H9 (cell line): ENCODE measurements around the gene MYO7A. TPM values are rescaled to one million over a fixed set of nuclear protein-coding genes. Genes with fewer than 3 reads are reported as not detected.

Source experiments
- DNase-seq: peaks from one replicate; pipeline ENCODE4 v3.0.0-alpha.2; 2017
- H2AFZ ChIP-seq: one replicate; pipeline ENCODE4 v1.6.1; 2013; ENCODE audit warnings: mild to moderate bottlenecking, low read length, control low read depth, moderate library complexity
- H2AK5ac ChIP-seq: 2 replicates; pipeline ENCODE4 v1.6.1; 2013; ENCODE audit warnings: low read length, control low read depth, mixed read lengths; ENCODE audit not compliant: insufficient read length
- H2BK120ac ChIP-seq: one replicate; pipeline ENCODE4 v1.6.1; 2013; ENCODE audit warnings: low read depth, mild to moderate bottlenecking, low read length, control low read depth, inconsistent platforms; ENCODE audit not compliant: poor library complexity, severe bottlenecking
- H2BK12ac ChIP-seq: 2 replicates; pipeline ENCODE4 v1.6.1; 2013; ENCODE audit warnings: low read length, control low read depth, mixed read lengths, low read depth; ENCODE audit not compliant: insufficient read length
- H2BK15ac ChIP-seq: 2 replicates; pipeline ENCODE4 v1.6.1; 2013; ENCODE audit warnings: low read depth, low read length, control low read depth
- H2BK20ac ChIP-seq: one replicate; pipeline ENCODE4 v1.6.1; 2013; ENCODE audit warnings: low read depth, mild to moderate bottlenecking, low read length, control low read depth, inconsistent platforms; ENCODE audit not compliant: poor library complexity, severe bottlenecking
- H2BK5ac ChIP-seq: 2 replicates; pipeline ENCODE4 v1.6.1; 2013; ENCODE audit warnings: low read length, control low read depth, mixed read lengths; ENCODE audit not compliant: insufficient read length
- H3K14ac ChIP-seq: 2 replicates; pipeline ENCODE4 v1.6.1; 2013; ENCODE audit warnings: low read length, control low read depth; ENCODE audit not compliant: insufficient read depth
- H3K18ac ChIP-seq: 2 replicates; pipeline ENCODE4 v1.6.1; 2013; ENCODE audit warnings: low read depth, mild to moderate bottlenecking, mixed read lengths, low read length, control low read depth; ENCODE audit not compliant: insufficient read length
- H3K23ac ChIP-seq: 2 replicates; pipeline ENCODE4 v1.6.1; 2013; ENCODE audit warnings: low read length, control low read depth, mixed read lengths, low read depth; ENCODE audit not compliant: insufficient read length
- H3K23me2 ChIP-seq: 2 replicates; pipeline ENCODE4 v1.6.1; 2013; ENCODE audit warnings: low read depth, mild to moderate bottlenecking, mixed read lengths, low read length, control low read depth; ENCODE audit not compliant: insufficient read length, poor library complexity, severe bottlenecking
- H3K27ac ChIP-seq: 2 replicates; pipeline ENCODE4 v1.5.1; 2013; ENCODE audit warnings: low read length, control low read depth, mixed read lengths, low read depth; ENCODE audit not compliant: insufficient read length
- H3K27me3 ChIP-seq: 2 replicates; pipeline ENCODE4 v1.6.1; 2013; ENCODE audit warnings: low read length, control low read depth, inconsistent platforms; ENCODE audit not compliant: insufficient read depth
- H3K4ac ChIP-seq: 2 replicates; pipeline ENCODE4 v1.6.1; 2013; ENCODE audit warnings: low read depth, mild to moderate bottlenecking, control low read depth, inconsistent platforms, low read length, moderate library complexity
- H3K4me1 ChIP-seq: 2 replicates; pipeline ENCODE4 v1.6.1; 2013; ENCODE audit warnings: low read length, control low read depth, inconsistent platforms; ENCODE audit not compliant: insufficient read depth
- H3K4me2 ChIP-seq: 2 replicates; pipeline ENCODE4 v1.6.1; 2013; ENCODE audit warnings: low read length, control low read depth, mixed read lengths; ENCODE audit not compliant: insufficient read length, insufficient read depth
- H3K56ac ChIP-seq: 2 replicates; pipeline ENCODE4 v1.6.1; 2013; ENCODE audit warnings: low read depth, mild to moderate bottlenecking, mixed read lengths, low read length, control low read depth; ENCODE audit not compliant: insufficient read length
- H3K79me1 ChIP-seq: 2 replicates; pipeline ENCODE4 v1.6.1; 2013; ENCODE audit warnings: low read depth, mild to moderate bottlenecking, moderate library complexity, low read length, control low read depth, inconsistent platforms; ENCODE audit not compliant: insufficient read depth, poor library complexity, severe bottlenecking
- H3K79me2 ChIP-seq: 2 replicates; pipeline ENCODE4 v1.6.1; 2013; ENCODE audit warnings: low read length, control low read depth, inconsistent platforms; ENCODE audit not compliant: insufficient read depth
- H3K9ac ChIP-seq: 2 replicates; pipeline ENCODE4 v1.6.1; 2013; ENCODE audit warnings: low read length, control low read depth, mixed read lengths; ENCODE audit not compliant: insufficient read length; ENCODE audit errors: extremely low read depth
- H3K9me3 ChIP-seq: one replicate; pipeline ENCODE4 v1.6.1; 2013; ENCODE audit warnings: low read depth, low read length, inconsistent platforms; ENCODE audit not compliant: control insufficient read depth
- H3T11ph ChIP-seq: one replicate; pipeline ENCODE4 v1.6.1; 2013; ENCODE audit warnings: mild to moderate bottlenecking, low read length, control low read depth, inconsistent platforms
- H4K20me1 ChIP-seq: one replicate; pipeline ENCODE4 v1.6.1; 2013; ENCODE audit not compliant: control insufficient read depth, insufficient read length, insufficient read depth
- H4K5ac ChIP-seq: 2 replicates; pipeline ENCODE4 v1.6.1; 2013; ENCODE audit warnings: low read depth, mild to moderate bottlenecking, mixed read lengths, low read length, control low read depth; ENCODE audit not compliant: insufficient read length
- H4K8ac ChIP-seq: replicated peaks from 2 replicates; pipeline ENCODE4 v1.6.1; 2013; ENCODE audit warnings: low read length, control low read depth, mixed read lengths, low read depth; ENCODE audit not compliant: insufficient read length
- H4K91ac ChIP-seq: 2 replicates; pipeline ENCODE4 v1.6.1; 2013; ENCODE audit warnings: low read depth, mild to moderate bottlenecking, moderate library complexity, mixed read lengths, low read length, control low read depth; ENCODE audit not compliant: insufficient read length
- H3K27ac Mint-ChIP-seq, 3 experiments: 2 replicates in 2 of 3; 3 replicates in 1 of 3; pipeline ENCODE4 v1.8.0; 2020 to 2021; ENCODE audit warnings: mixed read lengths in 3 of 3, mild to moderate bottlenecking in 1 of 3, moderate library complexity in 1 of 3
- H3K27me3 Mint-ChIP-seq: 2 replicates; pipeline ENCODE4 v1.8.0; 2021; ENCODE audit warnings: low read depth, mild to moderate bottlenecking, moderate library complexity, mixed read lengths
- H3K36me3 Mint-ChIP-seq, 3 experiments: 2 replicates in 2 of 3; 3 replicates in 1 of 3; pipeline ENCODE4 v1.8.0; 2020 to 2021; ENCODE audit warnings: low read depth in 3 of 3, mixed read lengths in 3 of 3; ENCODE audit not compliant: insufficient read depth in 1 of 3
- H3K4me1 Mint-ChIP-seq, 2 experiments: 2 replicates each; pipeline ENCODE4 v1.8.0; 2020; ENCODE audit warnings: mixed read lengths in 2 of 2
- H3K4me3 Mint-ChIP-seq, 2 experiments: 2 replicates in 1 of 2; 3 replicates in 1 of 2; pipeline ENCODE4 v1.8.0; 2020 to 2021; ENCODE audit warnings: mild to moderate bottlenecking in 2 of 2, mixed read lengths in 2 of 2, moderate library complexity in 1 of 2
- H3K9me3 Mint-ChIP-seq, 2 experiments: 2 replicates in 1 of 2; 3 replicates in 1 of 2; pipeline ENCODE4 v1.8.0; 2020; ENCODE audit warnings: mild to moderate bottlenecking in 2 of 2, mixed read lengths in 2 of 2, moderate library complexity in 1 of 2
- WGBS: extraction: QIAGEN DNeasy Blood & Tissue Kit; methylation state at CpG from one replicate; pipeline ENCODE4 v1.1.7; 2013; ENCODE audit warnings: missing lambda C conversion rate, low lambda C conversion rate, mixed read lengths; ENCODE audit not compliant: insufficient read length; ENCODE audit errors: extremely low coverage; 5-methylcytosine and 5-hydroxymethylcytosine counted together
- total RNA-seq: library from RNA; stranded (reverse); gene quantifications from 2 replicates; pipeline ENCODE4 v1.2.1, GENCODE V29; 2021
- TF ChIP-seq, protein P1 (sequence below): fragments of 200-600 bp; sonication (generic); conservative IDR thresholded peaks from 3 replicates; pipeline ENCODE4 v1.8.0; 2021; ENCODE audit warnings: antibody characterized with exemption, mild to moderate bottlenecking

The MYO7A gene
- total RNA-seq, 1 experiment from 2014 or later = 1.6 TPM

DNA sequence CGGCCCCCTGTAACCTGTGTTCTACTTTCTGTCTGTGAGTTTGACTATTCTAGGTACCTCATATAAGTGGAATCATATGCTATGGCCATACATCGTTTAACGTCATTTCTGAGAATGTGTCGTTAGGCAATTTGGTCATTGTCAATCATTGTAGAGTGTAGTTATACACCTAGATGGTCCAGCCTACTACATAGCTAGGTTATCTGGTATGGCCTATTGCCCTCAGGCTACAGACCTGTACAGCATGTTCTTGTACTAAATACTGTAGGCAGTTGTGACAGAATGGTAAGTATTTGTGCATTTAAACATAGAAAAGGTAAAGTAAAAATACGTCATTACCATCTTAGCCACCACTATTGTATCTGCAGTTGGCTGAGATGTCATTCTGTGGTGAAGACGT is 35.2 kb downstream of the MYO7A start:
- no peak overlapping the region for H3K23ac ChIP-seq
- TF ChIP-seq, protein P1, sequence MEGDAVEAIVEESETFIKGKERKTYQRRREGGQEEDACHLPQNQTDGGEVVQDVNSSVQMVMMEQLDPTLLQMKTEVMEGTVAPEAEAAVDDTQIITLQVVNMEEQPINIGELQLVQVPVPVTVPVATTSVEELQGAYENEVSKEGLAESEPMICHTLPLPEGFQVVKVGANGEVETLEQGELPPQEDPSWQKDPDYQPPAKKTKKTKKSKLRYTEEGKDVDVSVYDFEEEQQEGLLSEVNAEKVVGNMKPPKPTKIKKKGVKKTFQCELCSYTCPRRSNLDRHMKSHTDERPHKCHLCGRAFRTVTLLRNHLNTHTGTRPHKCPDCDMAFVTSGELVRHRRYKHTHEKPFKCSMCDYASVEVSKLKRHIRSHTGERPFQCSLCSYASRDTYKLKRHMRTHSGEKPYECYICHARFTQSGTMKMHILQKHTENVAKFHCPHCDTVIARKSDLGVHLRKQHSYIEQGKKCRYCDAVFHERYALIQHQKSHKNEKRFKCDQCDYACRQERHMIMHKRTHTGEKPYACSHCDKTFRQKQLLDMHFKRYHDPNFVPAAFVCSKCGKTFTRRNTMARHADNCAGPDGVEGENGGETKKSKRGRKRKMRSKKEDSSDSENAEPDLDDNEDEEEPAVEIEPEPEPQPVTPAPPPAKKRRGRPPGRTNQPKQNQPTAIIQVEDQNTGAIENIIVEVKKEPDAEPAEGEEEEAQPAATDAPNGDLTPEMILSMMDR = no peak
- Mint-ChIP-seq H3K36me3 (no peaks in the 10 kb centered on the region), H3K4me1 (0 out of 4 replicates have a peak, but pooled peaks cover 0 to 3% of the 10 kb centered on the region in 2 experiments), H3K4me3 (no peak overlapping the region), H3K27me3 (peaks cover 4% of the 10 kb centered on the region), H3K27ac (no peak overlapping the region), H3K9me3 (no peaks in the 10 kb centered on the region)
- no peak overlapping the region for H4K8ac ChIP-seq
- DNase-seq = no peak
- H3K18ac ChIP-seq = no peak overlapping the region
- no peak overlapping the region for H4K5ac ChIP-seq
- H3K9ac ChIP-seq = no peak overlapping the region
- no peak overlapping the region for H3K4me2 ChIP-seq
- no peak overlapping the region for H3T11ph ChIP-seq
- no CpG with 5 or more reads among the region's 6 CpGs for WGBS
- H2BK12ac ChIP-seq = no peak overlapping the region
- H2AK5ac ChIP-seq = no peak overlapping the region
- no peaks in the 10 kb centered on the region for H4K20me1 ChIP-seq
- H3K14ac ChIP-seq = no peak overlapping the region
- no peaks in the 10 kb centered on the region for H3K27me3 ChIP-seq
- H2BK5ac ChIP-seq = no peak overlapping the region
- H3K4ac ChIP-seq = no peak overlapping the region
- H3K4me1 ChIP-seq = no peaks in the 10 kb centered on the region
- H3K9me3 ChIP-seq = no peaks in the 10 kb centered on the region
- H4K91ac ChIP-seq = no peak overlapping the region
- no peaks in the 10 kb centered on the region for H3K79me2 ChIP-seq
- no peak overlapping the region for H3K56ac ChIP-seq
- H3K79me1 ChIP-seq = no peaks in the 10 kb centered on the region
- no peak overlapping the region for H3K27ac ChIP-seq
- H2BK120ac ChIP-seq = no peak overlapping the region
- no peak overlapping the region for H2AFZ ChIP-seq
- H2BK20ac ChIP-seq = no peak overlapping the region
- H3K23me2 ChIP-seq = no peaks in the 10 kb centered on the region
- H2BK15ac ChIP-seq = no peak overlapping the region
